ENCODE measurements around the gene VPREB1.
A peak's percentile ranks its signal among the peaks of the same experiment; 100 is the strongest.
"Not testable (repeated sequence)": the region's sequence is repeated elsewhere in the genome, so short reads cannot be mapped to it uniquely, and the experiment has no call there.

Gene VPREB1

DNA sequence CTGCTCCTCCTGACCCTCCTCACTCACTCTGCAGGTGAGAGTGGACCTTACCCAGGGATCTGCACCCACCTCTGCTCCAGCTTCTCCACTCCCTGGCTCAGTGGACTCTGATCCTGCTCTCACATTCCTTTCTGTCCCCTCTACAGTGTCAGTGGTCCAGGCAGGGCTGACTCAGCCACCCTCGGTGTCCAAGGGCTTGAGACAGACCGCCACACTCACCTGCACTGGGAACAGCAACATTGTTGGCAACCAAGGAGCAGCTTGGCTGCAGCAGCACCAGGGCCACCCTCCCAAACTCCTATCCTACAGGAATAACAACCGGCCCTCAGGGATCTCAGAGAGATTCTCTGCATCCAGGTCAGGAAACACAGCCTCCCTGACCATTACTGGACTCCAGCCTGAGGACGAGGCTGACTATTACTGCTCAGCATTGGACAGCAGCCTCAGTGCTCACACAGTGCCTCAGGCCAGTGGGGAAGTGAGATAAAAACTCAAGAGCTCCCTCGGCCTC is 29.7 kb upstream of the VPREB1 start:
- ATAC-seq = no peak

GRCh38 chr22:22215659-22216449 is 28.7 kb upstream of the VPREB1 start:
- peak in 1 of 2 donors; percentile 18 for ATAC-seq

- ATAC-seq = no peak
Observed at GRCh38 chr22:22216450-22216959, 28.1 kb upstream of the VPREB1 start.

DNA sequence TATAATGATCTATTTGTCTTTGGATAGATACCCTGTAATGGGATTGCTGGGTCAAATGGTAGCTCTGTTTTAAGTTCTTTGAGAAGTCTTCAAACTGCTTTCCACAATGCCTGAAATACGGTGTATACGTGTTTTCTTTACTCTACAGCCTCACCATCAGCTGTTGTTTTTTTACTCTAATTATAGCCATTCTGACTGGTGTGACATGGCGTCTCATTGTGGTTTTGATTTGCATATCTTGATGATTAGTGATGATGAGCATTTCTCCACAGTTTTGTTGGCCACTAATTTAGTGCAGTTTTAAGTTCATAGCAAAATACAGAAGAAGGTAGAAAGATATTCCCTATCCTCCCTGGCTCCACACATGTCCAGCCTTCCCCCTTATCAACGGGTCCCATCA is 26.3 kb upstream of the VPREB1 start:
- ATAC-seq = peak; percentile 44 to 59

DNA sequence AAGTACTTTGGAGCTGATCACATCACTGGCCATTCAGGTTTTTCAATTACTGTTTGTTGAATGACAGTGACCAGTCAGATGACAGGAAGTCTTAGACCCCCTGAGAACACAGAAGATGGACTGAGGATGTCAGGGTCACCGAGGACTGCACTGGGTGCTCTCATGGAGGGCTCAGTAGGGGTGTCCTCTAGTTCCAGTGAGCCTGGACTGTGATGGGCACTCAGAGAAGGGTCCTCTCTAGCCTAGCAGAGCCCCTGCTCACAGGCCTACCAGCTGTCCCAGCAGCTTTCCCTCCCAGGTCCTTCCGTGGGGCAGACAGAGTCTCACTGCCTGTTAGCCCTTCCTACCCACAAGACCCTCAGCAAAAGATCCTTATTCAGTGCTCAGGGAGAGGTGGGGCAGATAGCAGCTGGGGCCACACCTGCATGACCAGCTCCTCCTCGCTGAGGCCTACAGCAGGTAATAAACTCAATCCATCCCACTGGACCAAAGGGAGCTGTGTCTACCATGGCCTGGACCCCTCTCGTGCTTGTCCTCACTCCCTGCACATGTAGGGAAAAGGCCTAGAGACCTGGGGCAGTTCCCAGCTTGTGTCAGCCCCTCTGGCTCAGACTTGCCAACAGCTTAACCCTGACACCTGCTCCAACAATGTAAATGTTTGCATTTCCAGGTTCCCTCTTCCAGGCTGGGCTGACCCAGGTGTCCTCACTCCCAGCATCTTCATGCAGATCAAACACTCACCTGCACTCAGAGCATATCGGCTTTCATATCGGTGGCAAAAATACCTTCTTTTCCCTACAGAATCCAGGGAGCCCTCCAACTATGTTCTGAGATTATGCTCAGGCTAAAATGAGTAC is 25.2 kb upstream of the VPREB1 start:
- no peak for ATAC-seq

DNA sequence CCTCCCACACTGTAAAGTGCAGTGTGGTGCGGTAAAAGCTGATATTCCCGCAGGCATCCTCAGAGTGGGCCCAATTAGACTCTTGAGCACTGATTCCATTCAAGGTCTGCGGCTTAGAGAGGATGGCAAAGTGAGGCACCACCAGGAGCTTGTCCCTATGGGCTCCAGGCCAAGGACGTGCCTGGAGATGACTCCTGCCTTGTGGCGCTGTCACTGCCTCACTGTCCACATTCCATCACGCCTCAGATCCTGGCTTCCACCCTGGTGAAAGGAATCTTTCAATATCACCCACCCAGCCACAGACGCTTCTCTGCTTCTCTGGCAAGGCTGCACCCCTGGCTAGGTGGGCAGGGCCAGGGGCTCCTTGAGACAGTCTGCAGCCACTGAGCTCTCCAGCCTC is 23.5 kb upstream of the VPREB1 start:
- not testable (repeated sequence) for ATAC-seq

DNA sequence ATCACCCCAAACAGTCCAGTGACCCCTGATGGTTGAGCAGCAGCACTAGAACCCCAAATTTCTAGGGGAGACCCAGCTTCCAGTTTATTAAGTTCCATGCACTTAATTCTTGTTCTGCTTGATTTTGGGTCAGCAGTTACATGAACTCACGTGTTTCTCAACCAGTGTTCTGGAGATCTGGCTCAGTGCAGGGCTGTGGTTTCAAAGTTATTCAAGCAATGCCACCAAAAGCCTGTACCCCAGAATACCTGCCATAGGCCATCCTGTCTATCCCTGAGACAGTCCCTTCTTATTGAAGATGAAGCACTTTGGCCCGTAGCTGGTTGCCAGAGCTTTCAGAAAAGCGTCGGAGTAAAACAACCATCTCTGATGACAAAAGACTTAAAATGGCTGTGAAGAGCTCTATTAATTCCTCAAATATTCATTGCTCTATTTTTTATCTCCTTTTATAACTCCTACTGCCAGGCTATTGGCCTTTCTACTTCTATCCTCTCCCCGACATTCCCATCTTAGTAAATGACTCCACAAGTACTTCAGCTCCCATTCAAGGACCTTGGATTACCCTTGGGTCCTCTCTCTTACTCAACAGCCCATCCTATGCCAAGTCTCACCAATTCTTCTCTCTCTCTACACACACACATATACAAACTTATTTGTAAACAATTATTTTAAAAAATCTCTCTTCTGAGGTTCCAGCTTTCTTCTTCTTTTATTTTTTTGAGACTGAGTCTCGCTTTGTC is 18.0 kb upstream of the VPREB1 start:
- no peak for ATAC-seq

DNA sequence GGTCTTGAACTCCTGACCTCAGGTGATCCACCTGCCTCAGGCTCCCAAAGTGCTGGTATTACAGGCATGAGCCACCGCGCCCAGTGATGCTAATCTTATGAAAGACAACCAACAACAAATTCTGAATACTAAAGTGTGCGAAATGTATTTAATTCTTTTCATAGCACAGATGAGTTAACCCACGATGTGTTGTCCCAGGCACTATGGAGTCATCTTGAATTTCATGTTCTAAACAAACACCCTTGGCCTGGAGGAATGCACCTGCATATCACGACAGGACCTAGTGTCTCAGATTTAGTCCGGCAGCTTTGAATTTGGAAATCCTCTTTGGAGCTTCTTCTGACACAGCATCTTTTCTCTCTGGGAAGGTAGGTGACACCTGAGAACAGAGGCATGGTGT is 16.2 kb upstream of the VPREB1 start:
- no peak for ATAC-seq

GRCh38 chr22:22228921-22229320 is 15.7 kb upstream of the VPREB1 start:
- no peak for ATAC-seq

DNA sequence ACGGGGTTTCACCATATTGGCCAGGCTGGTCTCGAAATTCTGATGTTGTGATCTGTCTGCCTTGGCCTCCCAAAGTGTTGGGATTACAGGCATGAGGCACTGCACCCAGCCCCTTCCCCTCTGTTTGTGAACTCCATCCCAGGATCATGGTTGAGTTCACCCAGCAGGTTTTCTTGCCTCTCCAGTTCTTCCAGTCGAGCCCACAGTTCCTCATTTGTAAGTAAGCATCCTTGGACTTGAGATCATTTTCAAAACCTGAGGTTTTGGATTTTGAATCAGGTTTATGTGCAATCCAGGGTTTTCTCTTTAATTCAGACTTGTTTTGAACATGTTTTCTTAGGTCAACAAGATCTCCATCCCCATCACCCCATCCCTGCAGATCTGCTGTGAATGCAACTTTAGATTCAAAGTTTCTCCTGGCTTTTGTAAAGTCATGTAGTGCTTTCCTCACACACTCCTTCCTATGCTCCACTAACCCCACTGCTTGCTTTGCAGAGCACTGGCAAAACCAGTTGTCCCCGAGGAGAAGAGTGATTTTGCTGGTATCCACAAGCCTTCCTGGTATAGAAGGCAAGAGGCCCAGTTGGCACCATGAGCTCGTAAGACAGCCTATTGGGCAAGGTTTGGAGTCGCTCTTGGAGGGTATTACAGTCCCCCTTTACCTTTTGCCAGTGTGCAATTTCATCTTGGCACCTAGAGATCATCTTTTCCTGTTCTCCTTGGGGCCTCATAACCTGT is 14.7 kb upstream of the VPREB1 start:
- ATAC-seq = no peak

DNA sequence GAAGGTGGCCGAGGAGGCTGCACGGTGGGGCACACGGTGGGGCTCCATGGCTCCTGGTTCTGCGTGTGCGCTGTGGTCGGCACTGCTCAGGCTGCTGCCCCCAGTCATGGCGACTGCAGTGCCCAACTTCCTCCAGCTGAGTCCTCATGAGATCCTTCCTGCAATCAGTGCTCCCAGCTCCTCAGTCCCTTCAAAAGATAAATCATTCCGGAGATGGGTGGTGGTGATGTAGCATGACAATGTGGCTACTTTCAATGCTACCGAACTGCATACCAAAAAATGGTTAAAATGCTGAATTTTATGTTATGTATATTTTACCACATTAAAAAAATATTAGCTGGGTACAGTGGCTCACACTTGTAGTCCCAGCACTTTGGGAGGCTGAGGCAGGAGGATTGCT is 14.1 kb upstream of the VPREB1 start:
- ATAC-seq = no peak

DNA sequence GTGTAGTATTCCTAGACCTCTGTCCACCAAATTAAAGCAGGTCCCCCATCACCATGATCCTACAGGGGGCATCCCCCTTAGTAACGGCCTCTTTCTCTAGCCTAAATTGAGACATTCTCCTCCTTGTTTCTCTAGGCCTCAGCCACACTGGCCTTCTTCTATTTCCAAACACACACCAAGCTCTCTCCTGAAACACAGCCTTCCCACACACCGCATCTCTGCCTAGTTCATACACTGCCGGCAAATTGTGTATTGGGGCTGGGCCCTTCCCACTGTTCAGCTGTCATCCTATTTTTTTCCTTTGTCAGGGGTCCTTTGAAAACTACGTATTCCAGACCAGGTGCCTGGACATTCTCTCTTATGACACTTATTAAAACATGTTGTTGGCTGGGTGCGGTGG is 11.5 kb upstream of the VPREB1 start:
- ATAC-seq = no peak

DNA sequence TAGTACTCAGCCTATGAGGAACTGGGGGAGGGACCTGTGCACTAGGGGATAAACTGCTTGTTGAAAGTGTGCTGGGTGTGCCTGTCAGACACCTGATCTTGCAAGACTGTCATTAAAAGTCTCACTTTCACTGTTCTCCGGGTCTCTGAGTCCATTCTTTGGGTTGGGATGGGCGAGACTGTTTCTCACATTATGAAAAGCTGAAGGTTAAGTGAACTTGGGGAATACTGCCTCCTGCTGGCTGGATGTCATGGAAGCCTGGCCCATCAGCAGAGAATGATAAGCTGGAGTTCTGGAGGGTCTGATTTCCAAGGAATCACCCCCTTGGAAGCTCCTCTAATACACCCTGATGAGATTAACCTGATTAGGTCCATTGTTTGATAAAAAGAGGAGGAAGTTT is 9.0 kb upstream of the VPREB1 start:
- ATAC-seq = peak in 1 of 2 donors; percentile 33

- ATAC-seq = no peak
Observed at GRCh38 chr22:22237521-22237920, 7.1 kb upstream of the VPREB1 start.

GRCh38 chr22:22239311-22239939 is 5.2 kb upstream of the VPREB1 start:
- no peak for ATAC-seq

DNA sequence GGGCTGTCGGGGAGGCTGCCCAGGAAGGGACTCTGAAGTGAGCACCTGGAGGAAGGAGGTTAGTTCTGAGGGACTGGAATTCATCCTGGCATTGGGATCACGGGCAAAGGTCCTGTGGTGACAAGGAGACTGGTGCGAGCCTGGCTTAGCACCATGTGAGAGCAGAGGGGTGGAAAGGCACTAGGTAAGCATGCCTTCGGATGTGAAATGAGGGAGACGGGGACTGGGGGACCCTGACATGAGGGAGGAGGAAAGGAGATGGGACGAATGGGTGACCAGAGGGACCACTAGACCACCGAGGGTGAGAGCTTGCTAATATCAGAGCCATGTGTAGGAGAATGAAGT is 3.1 kb upstream of the VPREB1 start:
- ATAC-seq = no peak

DNA sequence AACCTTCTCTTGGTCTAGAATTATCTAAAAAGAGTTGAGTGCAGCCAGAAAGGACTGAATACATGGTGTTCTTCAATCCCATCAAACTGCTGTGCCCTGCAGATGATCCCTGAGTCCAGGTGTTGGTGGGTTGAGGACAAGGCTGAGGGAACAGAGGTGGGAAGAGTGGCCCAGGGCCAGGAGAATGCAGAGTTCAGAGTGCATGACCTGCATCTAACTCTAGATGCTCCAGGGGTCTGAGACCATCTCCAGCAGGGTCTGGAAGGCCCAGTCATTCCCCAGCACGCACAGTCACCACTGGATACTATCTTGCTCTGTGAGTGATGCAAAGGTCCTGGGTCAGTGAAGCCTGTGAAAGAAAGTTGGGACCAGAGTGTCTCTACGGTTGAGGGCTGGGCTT is 2.1 kb upstream of the VPREB1 start:
- ATAC-seq = no peak

DNA sequence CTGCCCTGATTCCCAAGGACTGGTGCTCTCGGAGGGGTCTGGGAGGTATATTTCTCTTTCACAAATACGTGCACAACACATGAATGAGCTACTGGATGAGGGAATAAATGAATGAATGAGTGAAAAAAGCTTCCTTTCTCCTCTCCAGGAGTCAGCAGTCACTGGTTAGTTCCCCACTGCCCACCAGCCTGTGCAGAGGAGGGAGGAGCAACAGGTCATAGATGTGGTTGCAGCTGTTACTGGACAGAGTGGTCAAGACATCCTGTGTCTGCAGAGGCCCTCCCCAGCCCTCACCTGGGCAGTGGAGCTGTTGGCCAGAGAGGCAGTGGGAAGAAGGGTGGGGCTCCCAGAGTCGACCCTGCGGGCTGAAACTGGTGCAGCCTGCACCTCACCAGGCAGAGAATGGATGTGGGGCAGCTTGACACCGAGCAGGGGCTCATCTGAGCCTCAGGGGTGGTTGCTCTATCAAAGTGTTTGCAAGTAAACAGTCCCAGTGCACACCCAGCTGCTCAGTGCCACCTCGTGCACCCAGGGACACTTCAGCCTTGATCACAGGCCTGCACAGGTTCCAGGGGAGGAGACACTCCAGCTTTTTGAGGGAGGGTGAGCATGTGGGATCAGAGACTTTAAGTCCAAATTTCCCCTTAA is 1.4 kb upstream of the VPREB1 start:
- ATAC-seq = no peak

DNA sequence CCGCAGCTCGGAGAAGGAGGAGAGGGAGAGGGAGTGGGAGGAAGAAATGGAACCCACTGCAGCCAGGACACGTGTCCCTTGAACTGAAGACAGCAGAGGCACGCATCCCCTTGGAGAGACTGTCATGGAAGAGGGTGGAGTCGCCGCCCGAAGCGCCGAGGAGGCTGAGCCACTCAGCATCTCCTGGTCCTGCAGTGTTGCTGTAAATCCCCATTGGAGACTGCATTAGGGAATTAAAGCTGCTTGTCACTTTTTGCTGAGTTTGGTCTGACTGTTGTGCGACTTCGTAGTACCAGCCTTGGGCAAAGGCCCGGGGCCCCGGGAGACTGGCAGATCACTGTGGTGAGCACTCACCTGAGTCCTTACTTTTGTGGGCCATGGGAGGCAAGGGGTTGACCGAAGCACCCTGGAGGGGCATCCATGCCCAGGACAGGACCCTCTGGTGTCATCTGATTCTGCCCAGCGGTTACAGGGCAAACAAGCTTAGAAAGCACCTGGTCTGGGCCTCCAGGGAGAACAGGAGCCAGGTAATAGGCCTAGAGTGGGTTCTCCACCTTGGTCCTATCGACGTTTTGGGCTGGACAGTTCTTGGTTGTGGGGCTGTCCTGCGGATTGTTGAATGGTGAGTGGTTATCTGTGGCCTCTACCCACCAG is 797 bp downstream of the VPREB1 start:
- no peak for ATAC-seq

- no peak for ATAC-seq
Observed at GRCh38 chr22:22245935-22246525, 1.4 kb downstream of the VPREB1 start.

Data from activated CD4-positive, CD25-positive, alpha-beta regulatory T cell treated with anti-CD3 and anti-CD28 coated beads, Interleukin-2, amount 50 U/mL, for 24 hours (primary cell).